Frontal cortex (tissue), 4 donors: ENCODE measurements around the gene PHTF2. TPM values are rescaled to one million over a fixed set of nuclear protein-coding genes. Genes with fewer than 3 reads are reported as not detected.

ENCODE experiments used
- DNase-seq, 2 donors: peaks; one replicate each; pipeline ENCODE4 v3.0.0; 2012; ENCODE audit warnings: low spot score in 2 of 2
- FAIRE-seq: peaks from 2 replicates; lab custom pipeline; 2012; peaks lifted over from hg19 to GRCh38; lab: Jason Lieb, UNC
- total RNA-seq: library from RNA; depleted of rRNA; stranded (reverse); fragments of >200 nt; gene quantifications from one replicate; pipeline ENCODE4 v1.2.3, GENCODE V29; 2014
- donor health status: control.
- donor health status: control.
- donor health status: control.

The PHTF2 gene
- total RNA-seq, 1 donor from 2014 or later, result 39.9 TPM

- FAIRE-seq (no peak), DNase-seq (no peak)
Observed at GRCh38 chr7:77791336-77791735, 7.2 kb upstream of the PHTF2 start.

GRCh38 chr7:77791956-77792355 is 6.6 kb upstream of the PHTF2 start:
- no peak for FAIRE-seq
- no peak for DNase-seq

GRCh38 chr7:77794000-77794399 is 4.6 kb upstream of the PHTF2 start:
- no peak for DNase-seq
- FAIRE-seq, result no peak

GRCh38 chr7:77796109-77796508 is 2.5 kb upstream of the PHTF2 start:
- FAIRE-seq, result no peak
- no peak for DNase-seq

- DNase-seq (no peak), FAIRE-seq (no peak)
Observed at GRCh38 chr7:77796960-77797359, 1.6 kb upstream of the PHTF2 start.

GRCh38 chr7:77797734-77798393 is 709 bp upstream of the PHTF2 start:
- DNase-seq (no peak), FAIRE-seq (no peak)

GRCh38 chr7:77799078-77799964 is 748 bp downstream of the PHTF2 start:
- FAIRE-seq, result no peak

GRCh38 chr7:77800158-77800557 is 1.6 kb downstream of the PHTF2 start:
- FAIRE-seq, result no peak

More at GRCh38 chr7:77799078-77799964, 748 bp downstream of the PHTF2 start:
- peak; percentile 17 to 25 for DNase-seq

GRCh38 chr7:77800730-77801129 is 2.2 kb downstream of the PHTF2 start:
- DNase-seq (no peak), FAIRE-seq (no peak)

More at GRCh38 chr7:77800158-77800557, 1.6 kb downstream of the PHTF2 start:
- no peak for DNase-seq

- DNase-seq (no peak), FAIRE-seq (no peak)
Observed at GRCh38 chr7:77802557-77803405, 4.2 kb downstream of the PHTF2 start.

- FAIRE-seq (no peak), DNase-seq (no peak)
Observed at GRCh38 chr7:77806425-77806824, 7.9 kb downstream of the PHTF2 start.

GRCh38 chr7:77808517-77808916 is 9.9 kb downstream of the PHTF2 start:
- DNase-seq (no peak), FAIRE-seq (no peak)

GRCh38 chr7:77811516-77812289 is 13.1 kb downstream of the PHTF2 start:
- DNase-seq, result no peak
- no peak for FAIRE-seq

GRCh38 chr7:77812290-77812685 is 13.7 kb downstream of the PHTF2 start:
- FAIRE-seq, result no peak
- DNase-seq, result no peak

GRCh38 chr7:77813180-77813579 is 14.6 kb downstream of the PHTF2 start:
- FAIRE-seq, result no peak
- no peak for DNase-seq

- FAIRE-seq (no peak), DNase-seq (no peak)
Observed at GRCh38 chr7:77819021-77819420, 20.4 kb downstream of the PHTF2 start.

GRCh38 chr7:77820967-77821366 is 22.4 kb downstream of the PHTF2 start:
- FAIRE-seq (no peak), DNase-seq (no peak)

- FAIRE-seq (no peak), DNase-seq (no peak)
Observed at GRCh38 chr7:77822269-77822668, 23.7 kb downstream of the PHTF2 start.

- FAIRE-seq (no peak), DNase-seq (no peak)
Observed at GRCh38 chr7:77823787-77824186, 25.2 kb downstream of the PHTF2 start.

- no peak for FAIRE-seq
- no peak for DNase-seq
Observed at GRCh38 chr7:77824636-77825035, 26.1 kb downstream of the PHTF2 start.
